ENCODE data around the gene CDH2. TPM values are rescaled to one million over a fixed set of nuclear protein-coding genes. Genes with fewer than 3 reads are reported as not detected.

The CDH2 gene
- total RNA-seq, 1 experiment from 2014 or later, result 6.4 TPM

GRCh38 chr18:28120828-28121515 lies 56.0 kb downstream of the CDH2 start:
- ChIA-PET CTCF (no interaction called here), POLR2A (ENCODE audit: unreplicated experiment) (no interaction called here)
- no peaks in the 10 kb centered on the region for H3K36me3 ChIP-seq (ENCODE audit: low read depth)
- BruUV-seq (replicated peaks), result no TSS peak
- no peak overlapping the region for H3K4me2 ChIP-seq
- no peak for DNase-seq
- intact Hi-C loops (cut with micrococcal nuclease; ENCODE audit: unreplicated experiment), result no loop called here
- TF ChIP-seq EZH2 (IDR thresholded peaks at IDR 0.05; ENCODE audit: low read depth), result no peak
- TF ChIP-seq CTCF (conservative IDR thresholded peaks at IDR 0.05), result no peak
- no peaks in the 10 kb centered on the region for H3K4me1 ChIP-seq (replicated peaks; ENCODE audit: insufficient read depth)
- no peaks in the 10 kb centered on the region for H3K9me2 ChIP-seq (ENCODE audit: insufficient read depth)
- H2AFZ ChIP-seq, result no peak overlapping the region
- no peak overlapping the region for H3K4me3 ChIP-seq
- H3F3A ChIP-seq (ENCODE audit: insufficient read depth, low read depth), result no peaks in the 10 kb centered on the region
- H3K79me2 ChIP-seq (ENCODE audit: low read depth), result no peaks in the 10 kb centered on the region
- no peaks in the 10 kb centered on the region for H3K9me3 ChIP-seq (ENCODE audit: insufficient read depth, low read depth)
- no peaks in the 10 kb centered on the region for H3K27me3 ChIP-seq (ENCODE audit: insufficient read depth, low read depth)
- no peaks in the 10 kb centered on the region for H4K20me1 ChIP-seq (ENCODE audit: insufficient read depth)
- H3K27ac ChIP-seq, result no peak overlapping the region

- Histone ChIP-seq H3F3A (ENCODE audit: insufficient read depth, low read depth) (no peaks in the 10 kb centered on the region), H3K9me3 (ENCODE audit: insufficient read depth, low read depth) (no peaks in the 10 kb centered on the region), H3K36me3 (ENCODE audit: low read depth) (no peaks in the 10 kb centered on the region), H3K27me3 (ENCODE audit: insufficient read depth, low read depth) (no peaks in the 10 kb centered on the region), H3K4me3 (no peak overlapping the region), H3K27ac (no peak overlapping the region), H3K4me1 (replicated peaks; ENCODE audit: insufficient read depth) (peaks cover 31% of the 10 kb centered on the region), H3K79me2 (ENCODE audit: low read depth) (no peaks in the 10 kb centered on the region), H4K20me1 (ENCODE audit: insufficient read depth) (no peaks in the 10 kb centered on the region), H2AFZ (no peak overlapping the region), H3K4me2 (no peak overlapping the region), H3K9me2 (ENCODE audit: insufficient read depth) (no peaks in the 10 kb centered on the region; the same call in 1 of the 2 replicates)
- DNase-seq, result no peak
- intact Hi-C loops (cut with micrococcal nuclease; ENCODE audit: unreplicated experiment), result loop anchor here (10.0 kb wide), 2 partner anchors 152 to 252 kb away; no protein-coding TSS in a partner anchor
- TF ChIP-seq CTCF (conservative IDR thresholded peaks at IDR 0.05) (no peak), EZH2 (IDR thresholded peaks at IDR 0.05; ENCODE audit: low read depth) (no peak)
- ChIA-PET POLR2A (ENCODE audit: unreplicated experiment) (no interaction called here), CTCF (no interaction called here)
- BruUV-seq (replicated peaks), result no TSS peak
These were observed 60.5 kb downstream of the CDH2 start for GRCh38 chr18:28116461-28116860.

- peak overlapping the region; percentile 53 for H3K27ac ChIP-seq
- H3K9me2 ChIP-seq (ENCODE audit: insufficient read depth), result no peaks in the 10 kb centered on the region; the same call in 1 of the 2 replicates
- peak overlapping the region; percentile 38; the same call in 1 of the 2 replicates for H3K4me2 ChIP-seq
- H3F3A ChIP-seq (ENCODE audit: insufficient read depth, low read depth), result no peaks in the 10 kb centered on the region
- peaks cover 31% of the 10 kb centered on the region for H3K4me1 ChIP-seq (replicated peaks; ENCODE audit: insufficient read depth)
- POLR2A ChIA-PET (ENCODE audit: unreplicated experiment), result no interaction called here
- TF ChIP-seq CTCF (conservative IDR thresholded peaks at IDR 0.05) (no peak), EZH2 (IDR thresholded peaks at IDR 0.05; ENCODE audit: low read depth) (no peak)
- intact Hi-C loops (cut with micrococcal nuclease; ENCODE audit: unreplicated experiment), result loop anchor here (2.0 to 10.0 kb wide), 3 partner anchors 62 to 250 kb away; partner anchors contain the start of gene CDH2
- no peaks in the 10 kb centered on the region for H3K27me3 ChIP-seq (ENCODE audit: insufficient read depth, low read depth)
- no peaks in the 10 kb centered on the region for H3K79me2 ChIP-seq (ENCODE audit: low read depth)
- H3K36me3 ChIP-seq (ENCODE audit: low read depth), result no peaks in the 10 kb centered on the region
- H3K4me3 ChIP-seq, result no peak overlapping the region
- H3K9me3 ChIP-seq (ENCODE audit: insufficient read depth, low read depth), result no peaks in the 10 kb centered on the region
- H2AFZ ChIP-seq, result 0 out of 2 replicates have a peak overlapping the region, but pooled peaks have one; percentile 33
- DNase-seq, result peak; percentile 39 to 40
- no TSS peak for BruUV-seq (replicated peaks)
- no peaks in the 10 kb centered on the region for H4K20me1 ChIP-seq (ENCODE audit: insufficient read depth)
- CTCF ChIA-PET, result no interaction called here
These were observed 61.8 kb downstream of the CDH2 start for GRCh38 chr18:28115149-28115550.
